ENCODE data around the gene GTF3C1. TPM values are rescaled to one million over a fixed set of nuclear protein-coding genes. Genes with fewer than 3 reads are reported as not detected.
"Not testable (repeated sequence)": the region's sequence is repeated elsewhere in the genome, so short reads cannot be mapped to it uniquely, and the experiment has no call there.

The GTF3C1 gene
- polyA plus RNA-seq, 3 donors, result 78.2 to 95.5 (median 92.4) TPM

- no peak for DNase-seq (ENCODE audit: extremely low read depth in 1 of 11, low read depth in 9 of 11, low spot score in 4 of 11)
Measured at GRCh38 chr16:27458987-27459688, 90.6 kb downstream of the GTF3C1 start.

DNA sequence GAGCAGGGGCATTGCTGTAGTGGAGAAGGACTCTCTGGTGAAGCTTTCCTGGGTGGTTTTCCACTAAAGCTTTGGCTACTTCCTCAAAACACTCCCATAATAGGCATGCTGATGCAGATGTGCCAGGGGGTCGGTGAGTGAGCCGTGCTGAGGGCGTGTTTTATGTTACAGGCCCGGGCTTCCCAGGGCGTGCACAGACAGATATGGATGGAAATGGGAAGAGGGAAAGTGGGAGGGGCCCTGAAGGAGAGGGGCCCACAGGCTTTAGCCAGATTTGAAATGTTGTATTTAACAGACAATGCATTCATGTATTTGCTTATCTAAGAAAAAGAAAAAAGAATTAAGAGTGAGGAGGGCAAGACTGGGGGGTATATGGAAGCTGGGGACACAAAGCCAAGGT is 91.5 kb downstream of the GTF3C1 start:
- DNase-seq (ENCODE audit: extremely low read depth in 1 of 11, low read depth in 9 of 11, low spot score in 4 of 11), result no peak

GRCh38 chr16:27457605-27457900 is 92.2 kb downstream of the GTF3C1 start:
- DNase-seq (ENCODE audit: extremely low read depth in 1 of 11, low read depth in 9 of 11, low spot score in 4 of 11), result not testable (repeated sequence)

- peak in 1 of 11 donors; percentile 26 for DNase-seq (ENCODE audit: extremely low read depth in 1 of 11, low read depth in 9 of 11, low spot score in 4 of 11)
Measured at GRCh38 chr16:27455700-27456099, 94.0 kb downstream of the GTF3C1 start.

DNA sequence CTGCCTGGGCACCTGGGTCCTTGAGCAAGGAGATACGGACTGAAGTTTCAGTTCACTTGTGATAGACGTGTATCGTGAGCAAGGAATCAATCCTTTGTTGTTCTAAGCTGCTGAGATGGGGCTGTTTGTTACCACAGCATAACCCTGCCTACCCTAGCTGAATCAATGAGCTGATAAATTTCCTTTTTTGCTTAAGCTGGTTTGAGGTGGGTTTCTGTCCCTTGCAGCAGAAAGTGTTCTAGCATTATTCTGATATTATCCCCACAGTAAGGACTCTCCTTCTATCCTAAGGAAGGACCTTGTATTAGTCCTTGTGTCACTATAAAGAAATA is 96.3 kb downstream of the GTF3C1 start:
- no peak for DNase-seq (ENCODE audit: extremely low read depth in 1 of 11, low read depth in 9 of 11, low spot score in 4 of 11)

GRCh38 chr16:27452569-27453493 is 96.9 kb downstream of the GTF3C1 start:
- no peak for DNase-seq (ENCODE audit: extremely low read depth in 1 of 11, low read depth in 9 of 11, low spot score in 4 of 11)

GRCh38 chr16:27450196-27450549 is 99.5 kb downstream of the GTF3C1 start:
- DNase-seq (ENCODE audit: extremely low read depth in 1 of 11, low read depth in 9 of 11, low spot score in 4 of 11), result no peak

DNA sequence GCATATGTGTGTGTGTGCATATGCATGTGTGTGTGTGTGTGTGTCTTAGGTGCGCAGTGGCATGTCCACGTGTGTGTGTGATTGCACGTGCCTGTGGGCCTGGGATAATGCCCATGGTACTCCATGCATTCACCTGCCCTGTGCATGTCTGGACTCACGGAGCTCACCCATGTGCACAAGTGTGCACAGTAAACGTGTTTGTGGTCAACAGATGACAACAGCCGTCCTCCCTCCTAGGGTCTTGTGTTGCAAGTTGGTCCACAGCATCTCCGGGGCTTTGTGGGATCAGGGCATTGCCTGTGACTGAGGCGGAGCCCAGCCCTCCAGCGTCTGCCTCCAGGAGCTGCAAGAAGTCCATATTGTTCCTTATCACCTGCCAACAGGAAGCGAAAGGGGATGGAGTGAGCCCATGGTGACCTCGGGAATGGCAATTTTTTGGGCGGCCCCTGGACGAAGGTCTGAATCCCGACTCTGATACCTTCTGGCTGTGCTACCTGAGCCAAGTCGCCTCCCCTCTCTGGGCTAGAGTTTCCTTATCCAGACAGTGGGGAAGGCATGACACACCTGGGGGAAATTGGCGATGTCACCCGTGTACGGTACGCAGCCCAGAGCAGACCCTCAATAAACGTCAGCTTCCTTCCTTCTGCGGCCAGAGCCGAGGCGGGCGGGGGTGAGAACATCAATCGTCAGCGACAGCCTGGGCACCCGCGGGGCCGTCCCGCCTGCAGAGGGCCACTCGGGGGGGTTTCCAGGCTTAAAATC is 100.1 kb downstream of the GTF3C1 start:
- DNase-seq (ENCODE audit: extremely low read depth in 1 of 11, low read depth in 9 of 11, low spot score in 4 of 11), result peak in 1 of 11 donors; percentile 10

GRCh38 chr16:27448532-27449433 is 100.9 kb downstream of the GTF3C1 start:
- DNase-seq (ENCODE audit: extremely low read depth in 1 of 11, low read depth in 9 of 11, low spot score in 4 of 11), result peak in 1 of 11 donors; percentile 13

DNA sequence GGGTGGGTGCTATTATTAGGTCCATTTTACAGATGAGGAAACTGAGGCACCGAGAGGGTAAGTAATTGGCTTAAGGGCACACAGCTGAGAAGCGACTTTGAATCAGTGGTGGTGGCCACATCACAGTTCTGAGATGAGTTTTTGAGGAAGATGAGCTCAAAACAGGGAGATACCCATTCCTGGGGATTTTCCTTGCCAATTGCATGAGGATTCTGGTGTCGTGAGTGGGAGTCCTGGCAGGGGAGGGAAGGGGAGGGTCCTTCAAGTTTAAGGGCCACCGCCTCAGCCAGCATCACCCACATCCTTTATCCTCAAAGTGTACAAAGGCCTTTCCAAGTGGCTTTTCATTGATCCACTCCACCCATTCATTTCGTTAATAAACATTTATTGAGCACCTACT is 102.4 kb downstream of the GTF3C1 start:
- DNase-seq (ENCODE audit: extremely low read depth in 1 of 11, low read depth in 9 of 11, low spot score in 4 of 11), result no peak

- no peak for DNase-seq (ENCODE audit: extremely low read depth in 1 of 11, low read depth in 9 of 11, low spot score in 4 of 11)
Measured at GRCh38 chr16:27446721-27447120, 103.0 kb downstream of the GTF3C1 start.

- no peak for DNase-seq (ENCODE audit: extremely low read depth in 1 of 11, low read depth in 9 of 11, low spot score in 4 of 11)
Measured at GRCh38 chr16:27445502-27446175, 104.1 kb downstream of the GTF3C1 start.

DNA sequence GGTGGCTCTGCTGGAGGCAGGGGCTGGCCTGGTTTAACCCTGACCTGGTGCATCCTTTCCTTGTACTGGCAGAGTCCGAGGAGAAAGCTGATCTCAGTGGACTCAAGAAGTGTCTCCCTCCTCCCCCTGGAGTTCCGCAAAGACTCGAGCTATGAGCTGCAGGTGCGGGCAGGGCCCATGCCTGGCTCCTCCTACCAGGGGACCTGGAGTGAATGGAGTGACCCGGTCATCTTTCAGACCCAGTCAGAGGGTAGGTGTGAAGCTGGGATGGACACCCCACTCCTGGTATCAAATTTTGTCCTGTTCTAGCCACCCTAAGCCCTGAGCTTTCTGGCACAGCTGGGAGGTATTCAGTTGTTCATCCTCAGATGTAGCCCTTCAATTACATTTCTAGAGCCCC is 105.2 kb downstream of the GTF3C1 start:
- DNase-seq (ENCODE audit: extremely low read depth in 1 of 11, low read depth in 9 of 11, low spot score in 4 of 11), result no peak

DNA sequence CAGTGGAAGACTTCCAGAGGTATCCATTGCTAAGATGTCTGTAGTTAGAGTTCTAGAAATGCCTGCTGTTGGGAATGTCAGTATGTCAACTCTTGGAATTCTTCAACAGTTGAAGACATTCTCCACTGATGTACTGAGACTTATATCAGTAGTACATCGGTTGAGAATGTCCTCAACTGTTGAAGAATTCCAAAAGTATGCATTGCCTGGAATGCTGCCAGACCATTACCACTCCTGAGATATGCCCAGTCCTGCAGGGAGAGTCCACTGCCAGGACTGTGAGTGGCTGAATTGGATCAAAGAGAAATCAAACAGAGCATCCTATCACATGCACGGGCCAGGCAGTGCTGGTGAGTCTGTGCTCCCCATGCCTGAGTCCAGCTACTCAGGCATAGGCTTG is 105.7 kb downstream of the GTF3C1 start:
- no peak for DNase-seq (ENCODE audit: extremely low read depth in 1 of 11, low read depth in 9 of 11, low spot score in 4 of 11)

- DNase-seq (ENCODE audit: extremely low read depth in 1 of 11, low read depth in 9 of 11, low spot score in 4 of 11), result no peak
Measured at GRCh38 chr16:27441998-27442397, 107.7 kb downstream of the GTF3C1 start.

DNA sequence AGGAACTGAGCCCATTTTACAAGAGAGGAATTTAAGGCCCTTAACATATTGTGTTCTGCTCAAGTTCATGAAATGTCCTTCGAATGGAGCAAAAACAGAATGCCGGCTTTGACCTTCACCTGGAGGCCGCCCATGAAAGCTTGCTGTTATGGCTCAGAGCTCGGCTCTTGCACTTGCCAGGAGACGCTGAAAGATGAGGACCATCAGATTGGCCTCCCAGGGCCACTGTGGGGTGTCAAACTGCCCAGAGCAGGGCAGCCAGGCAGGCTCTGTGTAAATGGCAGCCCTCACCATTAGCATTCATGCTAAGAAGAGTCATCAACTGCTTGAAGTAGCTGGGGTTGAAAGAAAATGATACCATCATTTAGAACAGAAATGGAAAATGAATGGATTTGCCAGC is 108.4 kb downstream of the GTF3C1 start:
- DNase-seq (ENCODE audit: extremely low read depth in 1 of 11, low read depth in 9 of 11, low spot score in 4 of 11), result no peak

- no peak for DNase-seq (ENCODE audit: extremely low read depth in 1 of 11, low read depth in 9 of 11, low spot score in 4 of 11)
Measured at GRCh38 chr16:27439271-27440018, 110.3 kb downstream of the GTF3C1 start.

GRCh38 chr16:27437946-27438345 is 111.8 kb downstream of the GTF3C1 start:
- no peak for DNase-seq (ENCODE audit: extremely low read depth in 1 of 11, low read depth in 9 of 11, low spot score in 4 of 11)
